ENCODE measurements around the gene PCBP3.

The PCBP3 gene

GRCh38 chr21:45736690-45737484 lies 93.4 kb downstream of the PCBP3 start:
- Histone ChIP-seq H3K27ac (no peak overlapping the region), H3K4me3 (no peak overlapping the region)
- no peak for DNase-seq (ENCODE audit: low spot score)
- TF ChIP-seq CTCF (IDR thresholded peaks at IDR 0.05), result no peak

- TF ChIP-seq CTCF (IDR thresholded peaks at IDR 0.05), result no peak
- no peak overlapping the region for H3K27ac ChIP-seq
- no peak overlapping the region for H3K4me3 ChIP-seq
- DNase-seq (ENCODE audit: low spot score), result no peak
Measured at GRCh38 chr21:45737485-45738166, 94.1 kb downstream of the PCBP3 start.

GRCh38 chr21:45739218-45740087 lies 95.9 kb downstream of the PCBP3 start:
- TF ChIP-seq CTCF (IDR thresholded peaks at IDR 0.05), result no peak
- no peak for DNase-seq (ENCODE audit: low spot score)
- no peak overlapping the region for H3K4me3 ChIP-seq
- H3K27ac ChIP-seq, result no peak overlapping the region

GRCh38 chr21:45740088-45740440 lies 96.5 kb downstream of the PCBP3 start:
- H3K27ac ChIP-seq, result no peak overlapping the region
- H3K4me3 ChIP-seq, result no peak overlapping the region
- DNase-seq (ENCODE audit: low spot score), result no peak
- no peak for TF ChIP-seq CTCF (IDR thresholded peaks at IDR 0.05)

GRCh38 chr21:45740491-45741357 lies 97.2 kb downstream of the PCBP3 start:
- no peak for TF ChIP-seq CTCF (IDR thresholded peaks at IDR 0.05)

GRCh38 chr21:45741691-45742090 lies 98.2 kb downstream of the PCBP3 start:
- Histone ChIP-seq H3K27ac (no peak overlapping the region), H3K4me3 (no peak overlapping the region)
- TF ChIP-seq CTCF (IDR thresholded peaks at IDR 0.05), result no peak
- no peak for DNase-seq (ENCODE audit: low spot score)

More at GRCh38 chr21:45740491-45741357, 97.2 kb downstream of the PCBP3 start:
- Histone ChIP-seq H3K4me3 (no peak overlapping the region), H3K27ac (no peak overlapping the region)
- no peak for DNase-seq (ENCODE audit: low spot score)
